ENCODE measurements around the gene SUN5.
"Not testable (repeated sequence)": the region's sequence is repeated elsewhere in the genome, so short reads cannot be mapped to it uniquely, and the experiment has no call there.

The SUN5 gene

DNA sequence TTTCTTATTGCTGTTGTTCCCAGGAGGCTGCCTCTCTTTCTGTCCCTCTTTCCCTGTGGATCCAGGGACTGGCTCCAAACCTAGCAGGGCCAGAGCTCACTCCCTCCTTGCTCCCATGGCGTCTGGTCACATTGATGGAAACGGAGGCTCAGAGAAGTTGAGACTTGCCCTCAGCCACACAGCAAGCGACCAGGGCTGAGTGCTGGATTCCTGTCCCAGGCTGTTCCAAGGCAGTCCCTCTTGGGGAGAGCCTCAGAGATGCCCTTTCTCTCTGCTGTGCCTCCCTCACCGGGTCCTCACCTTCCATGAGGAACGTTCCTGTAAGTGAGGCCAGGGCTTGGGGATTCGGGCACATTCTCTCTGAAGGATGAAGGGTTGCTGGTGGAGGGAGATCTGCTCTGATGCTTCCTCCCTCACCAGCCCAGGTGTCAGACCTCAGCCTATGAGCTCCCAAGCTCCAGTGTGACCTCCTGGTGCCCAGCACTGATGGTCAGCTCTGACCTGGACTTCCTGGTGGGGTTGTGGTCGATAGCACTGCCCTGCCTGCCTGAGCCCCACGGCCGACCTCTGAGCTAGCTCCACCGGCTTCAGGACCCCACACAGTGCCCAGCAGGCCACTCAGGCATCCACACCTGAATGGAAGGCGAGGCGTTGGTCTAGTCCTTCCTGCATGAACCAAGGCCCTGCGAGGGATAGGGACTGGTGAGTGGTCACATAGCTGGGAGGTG lies 26.8 kb downstream of the SUN5 start:
- no peak for DNase-seq (ENCODE audit: low read depth)

DNA sequence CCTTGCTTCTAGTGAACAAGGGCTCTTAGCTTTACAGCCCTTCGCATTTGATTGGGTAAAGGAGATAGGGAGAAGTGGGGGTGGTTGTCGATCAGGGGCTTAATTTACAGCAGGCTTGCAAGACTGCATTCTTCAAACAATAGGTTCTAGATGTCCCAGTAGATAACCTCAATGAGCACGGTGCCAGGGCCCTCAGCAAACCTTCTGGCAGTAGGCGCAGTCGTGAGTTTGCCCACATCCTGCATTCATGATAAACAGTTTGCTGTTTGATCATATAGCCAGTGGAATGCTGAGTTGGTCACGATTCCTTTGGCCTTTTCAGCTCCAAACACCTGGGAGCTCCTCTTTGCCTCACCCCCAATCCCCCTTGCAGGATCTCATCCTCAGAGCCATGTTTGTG lies 27.5 kb downstream of the SUN5 start:
- DNase-seq (ENCODE audit: low read depth) = no peak

DNA sequence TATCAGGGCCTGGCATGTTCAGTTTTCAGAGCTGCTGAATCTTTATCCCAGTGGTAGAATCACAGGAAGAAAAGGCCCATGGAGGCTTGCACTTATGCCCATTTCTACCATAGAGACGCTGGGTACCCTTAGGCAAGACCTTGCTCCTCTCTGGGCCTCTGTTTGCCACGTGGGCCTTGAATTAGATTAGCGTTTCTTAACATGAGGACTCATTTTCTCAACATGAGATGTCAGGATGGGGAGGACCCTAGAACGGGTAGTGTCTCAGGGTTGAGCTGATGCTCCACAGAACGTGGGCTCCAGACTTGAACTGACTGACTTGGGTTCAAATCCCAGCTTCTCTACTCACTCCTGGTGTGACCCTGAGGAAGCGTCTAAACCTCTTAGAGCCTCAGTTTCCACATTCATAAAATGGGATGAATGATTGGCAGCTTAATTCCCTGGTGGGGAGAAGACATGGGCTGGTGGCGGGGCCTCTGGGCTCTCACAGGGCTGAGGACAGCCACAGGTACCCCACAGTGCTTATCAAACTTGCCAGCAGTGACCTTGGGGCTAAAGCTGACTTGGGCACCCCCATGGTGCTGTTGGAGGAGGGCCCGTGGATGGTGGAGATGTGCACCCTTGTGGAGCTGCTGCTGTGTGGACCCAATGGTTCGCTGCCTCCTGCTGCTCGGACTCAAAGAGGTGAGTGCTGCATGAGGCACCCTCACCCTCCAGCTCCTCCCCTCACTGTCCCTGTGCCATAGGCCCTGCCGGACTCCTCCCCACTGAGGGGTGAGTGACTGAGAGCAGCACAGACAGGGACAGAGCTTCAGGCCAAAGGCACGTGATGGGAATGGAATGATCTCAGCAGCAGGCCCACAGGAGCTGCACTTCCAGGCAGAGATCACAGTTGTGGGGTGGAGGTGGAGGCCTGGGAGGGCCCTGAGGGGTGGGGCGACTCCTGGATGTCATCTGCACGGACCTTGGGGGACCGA lies 28.2 kb downstream of the SUN5 start:
- no peak for DNase-seq (ENCODE audit: low read depth)

DNA sequence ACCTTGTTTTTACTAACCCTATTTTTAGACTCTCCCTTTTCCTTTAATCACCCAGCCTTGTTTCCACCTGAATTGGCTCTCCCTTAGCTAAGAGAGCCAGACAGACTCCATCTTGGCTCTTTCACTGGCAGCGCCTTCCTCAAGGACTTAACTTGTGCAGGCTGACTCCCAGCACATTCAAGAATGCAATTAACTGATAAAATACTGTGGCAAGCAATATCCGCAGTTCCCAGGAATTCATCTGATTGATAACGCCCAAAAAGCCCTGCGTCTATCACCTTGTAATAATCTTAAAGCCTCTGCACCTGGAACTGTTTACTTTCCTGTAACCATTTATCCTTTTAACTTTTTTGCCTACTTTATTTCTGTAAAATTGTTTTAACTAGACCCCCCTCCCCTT lies 29.1 kb downstream of the SUN5 start:
- DNase-seq (ENCODE audit: low read depth) = not testable (repeated sequence)

DNA sequence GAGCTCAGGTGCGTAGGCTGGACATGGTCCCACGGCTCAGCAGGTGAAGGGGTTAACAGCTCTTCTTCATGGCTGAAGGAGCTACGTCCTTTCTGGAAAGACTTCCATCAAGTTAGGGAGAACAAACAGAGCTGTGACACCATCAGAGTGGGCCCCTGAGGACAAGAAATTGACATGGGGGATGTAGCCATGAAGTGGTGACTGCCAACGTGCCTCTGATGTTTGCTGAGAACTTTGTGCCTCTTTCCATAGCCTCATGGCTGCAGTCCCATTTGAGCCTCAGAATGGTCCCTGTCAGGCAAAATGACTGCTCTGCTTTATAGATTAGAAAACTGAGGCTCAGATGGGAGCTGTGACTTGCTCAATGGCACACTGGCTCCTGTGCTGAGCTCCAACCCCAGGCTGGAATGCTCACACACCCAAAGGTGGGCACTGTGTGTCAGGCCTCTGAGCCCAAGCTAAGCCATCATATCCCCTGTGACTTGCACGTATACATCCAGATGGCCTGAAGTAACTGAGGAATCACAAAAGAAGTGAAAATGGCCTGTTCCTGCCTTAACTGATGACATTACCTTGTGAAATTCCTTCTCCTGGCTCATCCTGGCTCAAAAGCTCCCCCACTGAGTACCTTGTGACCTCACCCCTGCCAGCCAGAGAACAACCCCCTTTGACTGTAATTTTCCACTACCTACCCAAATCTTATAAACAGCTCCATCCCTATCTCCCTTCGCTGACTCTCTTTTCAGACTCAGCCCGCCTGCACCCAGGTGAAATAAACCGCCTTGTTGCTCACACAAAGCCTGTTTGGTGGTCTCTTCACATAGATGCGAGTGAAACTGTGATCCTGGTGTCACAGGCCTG lies 29.8 kb downstream of the SUN5 start:
- not testable (repeated sequence) for DNase-seq (ENCODE audit: low read depth)

DNA sequence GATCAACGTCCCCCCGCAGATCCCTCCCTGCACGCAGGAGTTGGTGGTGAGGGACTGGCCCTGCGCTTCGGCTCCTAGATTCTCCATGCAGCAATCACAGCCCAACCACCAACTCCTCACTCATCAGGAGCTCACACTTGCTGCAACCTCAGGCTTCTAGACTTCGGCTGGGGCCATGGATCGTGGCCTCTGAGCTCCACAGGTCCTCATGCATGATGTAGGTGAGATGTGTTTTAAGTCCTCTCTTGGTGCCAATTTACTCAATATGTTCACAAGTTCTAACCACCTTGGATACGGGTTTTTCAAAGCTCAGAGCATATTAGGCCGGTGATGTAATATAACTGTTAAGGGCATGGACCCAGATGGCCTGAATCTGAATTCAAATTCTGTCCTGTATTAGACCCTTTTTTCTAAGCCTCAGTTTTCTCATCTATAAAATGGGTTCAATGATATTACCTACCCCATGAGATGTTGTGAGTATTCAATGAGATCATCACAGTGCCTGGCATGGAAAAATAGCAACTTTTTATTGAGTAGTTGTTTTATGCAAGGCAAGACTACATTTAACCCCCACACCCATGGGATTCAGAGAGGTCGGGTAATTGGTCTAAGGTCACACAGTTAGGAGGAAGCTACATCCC lies 31.0 kb downstream of the SUN5 start:
- DNase-seq (ENCODE audit: low read depth) = no peak

DNA sequence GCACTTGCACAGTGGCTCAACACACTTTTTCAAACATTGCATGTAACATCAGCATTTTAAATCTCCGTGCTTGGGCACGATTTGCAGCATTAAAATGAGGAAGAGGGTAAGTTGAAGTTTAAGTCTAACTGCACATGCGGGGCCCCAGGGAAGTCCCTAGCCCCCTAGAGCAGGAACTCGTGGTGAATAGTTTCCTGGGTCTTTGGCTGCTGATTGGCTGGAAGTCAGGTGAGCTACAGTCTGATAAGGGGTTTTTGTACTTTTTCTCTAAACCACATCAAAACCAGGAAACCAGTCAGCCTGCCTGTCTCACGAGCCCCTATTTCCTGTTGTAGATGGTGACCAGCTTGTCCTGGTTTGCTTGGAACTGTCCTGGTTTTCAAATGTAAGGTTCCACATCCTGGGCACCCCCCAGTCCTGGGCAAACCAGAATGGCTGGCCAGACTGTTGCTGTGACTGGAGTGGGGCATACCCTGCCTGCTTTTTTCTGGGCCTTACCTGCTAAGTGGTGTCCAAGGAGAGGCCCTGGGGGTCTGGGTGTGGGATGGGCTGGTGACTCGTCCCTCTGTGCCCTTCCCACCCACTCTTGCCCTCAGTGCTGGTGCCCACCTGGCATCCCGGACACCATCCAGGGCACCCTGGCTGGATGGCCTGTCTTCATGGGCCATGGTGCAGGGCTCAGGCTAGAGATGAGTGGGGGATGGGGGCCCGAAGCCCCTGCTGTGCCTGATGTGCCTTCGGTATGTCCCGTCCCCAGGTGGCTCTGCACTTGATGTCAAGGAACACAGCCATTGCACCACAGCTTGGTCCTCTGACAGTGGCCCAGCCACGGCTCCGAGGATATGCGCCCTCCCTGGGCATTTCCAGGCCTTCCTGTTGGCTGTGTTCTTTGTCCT lies 31.8 kb downstream of the SUN5 start:
- DNase-seq (ENCODE audit: low read depth) = peak; percentile 66

DNA sequence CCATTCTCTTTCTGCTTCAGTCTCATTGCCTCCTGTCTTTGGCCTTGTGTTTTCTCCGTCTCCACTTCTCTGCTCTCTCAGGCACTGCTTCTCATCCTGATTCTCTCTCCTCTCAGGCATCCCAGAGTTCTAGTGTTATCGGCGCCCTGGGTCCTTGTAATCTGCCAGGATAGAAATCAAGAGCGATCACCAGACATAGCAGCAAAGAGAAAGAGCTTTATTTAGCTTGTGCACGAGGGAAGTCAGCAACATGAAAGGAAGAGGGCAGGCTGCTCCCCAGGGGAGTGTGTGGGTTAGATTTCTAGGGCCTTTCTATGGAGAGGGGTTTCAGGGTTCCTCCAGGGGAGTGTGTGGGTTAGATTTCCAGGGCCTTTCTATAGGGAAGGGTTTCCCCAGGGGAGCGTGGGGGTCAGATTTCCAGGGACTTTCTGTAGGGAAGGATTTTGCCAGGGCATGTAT lies 32.5 kb downstream of the SUN5 start:
- DNase-seq (ENCODE audit: low read depth) = no peak

DNA sequence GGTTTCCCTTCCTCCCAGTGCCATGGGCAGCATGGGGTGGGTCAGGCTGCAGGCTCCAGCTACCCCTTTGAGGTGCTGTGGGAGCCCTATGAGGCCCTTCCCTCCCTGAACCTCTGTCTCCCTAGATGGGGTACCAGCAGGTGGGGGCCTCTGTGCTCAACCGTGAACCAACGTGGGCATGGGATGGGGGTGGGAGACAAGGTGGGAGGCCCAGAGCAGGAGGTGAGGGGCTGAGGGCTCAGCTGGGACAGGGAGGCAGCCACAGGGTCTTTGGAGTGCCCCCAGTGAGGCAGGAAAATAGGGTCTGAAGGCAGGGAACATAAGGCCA lies 33.3 kb downstream of the SUN5 start:
- no peak for DNase-seq (ENCODE audit: low read depth)

DNA sequence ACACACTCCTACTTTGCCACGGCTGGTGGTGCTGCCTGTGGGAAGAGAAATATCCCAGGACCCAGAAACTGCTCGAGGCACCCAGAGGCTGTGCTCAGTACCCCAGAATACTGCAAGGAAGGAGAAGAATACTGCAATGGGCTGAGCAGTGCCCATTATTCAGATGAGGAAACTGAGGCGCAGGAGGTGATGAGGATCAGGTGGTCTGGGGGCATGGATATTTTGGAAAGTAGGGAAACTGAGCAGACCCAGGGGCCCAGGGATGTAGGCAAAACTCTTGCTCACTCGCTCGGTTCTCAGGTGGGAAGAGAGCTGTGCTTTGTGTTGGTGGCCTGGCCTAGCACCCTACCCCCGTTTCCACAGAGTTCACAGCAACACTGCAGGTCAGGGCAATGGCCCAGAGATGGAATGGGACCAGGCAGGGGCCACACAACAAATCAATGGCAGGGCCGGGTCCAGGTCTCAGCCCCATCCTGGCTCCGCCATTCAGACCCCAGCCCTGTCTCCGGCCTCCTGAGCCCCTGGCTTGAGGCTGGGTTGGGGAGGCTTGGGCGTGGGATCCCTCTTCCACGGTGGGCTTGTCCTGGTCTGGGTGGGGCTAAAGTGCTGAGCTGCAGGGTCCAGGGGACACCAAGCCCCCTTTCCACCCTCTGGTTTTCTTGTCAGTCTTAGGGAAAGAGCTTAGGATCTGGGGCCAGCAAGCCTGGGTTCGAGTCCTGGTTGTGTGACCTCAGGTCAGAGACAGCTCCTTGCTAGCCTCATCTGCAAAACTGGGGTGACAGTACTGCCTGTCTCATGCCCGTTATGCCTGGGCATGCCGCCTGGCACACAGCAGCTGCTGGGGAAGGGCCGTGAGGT lies 33.9 kb downstream of the SUN5 start:
- no peak for DNase-seq (ENCODE audit: low read depth)

DNA sequence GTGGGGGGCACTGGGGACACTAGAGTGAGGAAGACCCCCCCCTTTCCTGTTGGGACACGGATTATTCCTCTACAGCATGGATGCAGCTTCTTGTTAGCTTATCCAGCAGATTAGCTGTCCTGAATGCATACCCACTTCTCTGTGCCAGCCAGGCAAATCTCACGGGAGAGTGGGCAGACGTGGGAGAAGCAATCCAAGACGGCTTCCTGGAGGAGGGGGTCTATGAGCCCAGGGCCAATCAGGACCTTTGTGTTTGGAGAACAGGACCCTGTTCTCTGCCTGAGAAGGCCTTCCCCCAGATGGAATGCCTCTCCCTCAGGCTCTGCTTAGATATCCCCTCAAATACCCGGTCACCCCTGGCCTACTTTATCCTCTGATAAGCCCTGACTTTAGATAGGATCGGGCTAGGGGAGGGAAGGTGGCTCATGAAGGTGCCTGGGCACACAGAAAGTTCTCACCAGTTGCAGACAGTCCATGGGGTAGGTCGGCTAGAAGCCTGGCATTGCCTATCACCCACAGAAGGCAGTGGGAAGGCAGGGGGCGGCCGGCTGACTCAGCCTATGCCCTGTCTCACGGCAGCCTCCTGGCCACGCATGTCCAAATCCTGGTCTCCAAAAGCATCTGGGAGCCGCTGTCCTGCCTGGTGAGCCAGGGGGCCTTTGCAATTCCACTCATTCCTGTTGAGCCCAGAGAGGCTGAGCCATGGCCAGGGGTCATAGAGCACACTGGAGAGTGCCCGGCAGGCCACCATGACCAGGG lies 34.7 kb downstream of the SUN5 start:
- DNase-seq (ENCODE audit: low read depth) = no peak

DNA sequence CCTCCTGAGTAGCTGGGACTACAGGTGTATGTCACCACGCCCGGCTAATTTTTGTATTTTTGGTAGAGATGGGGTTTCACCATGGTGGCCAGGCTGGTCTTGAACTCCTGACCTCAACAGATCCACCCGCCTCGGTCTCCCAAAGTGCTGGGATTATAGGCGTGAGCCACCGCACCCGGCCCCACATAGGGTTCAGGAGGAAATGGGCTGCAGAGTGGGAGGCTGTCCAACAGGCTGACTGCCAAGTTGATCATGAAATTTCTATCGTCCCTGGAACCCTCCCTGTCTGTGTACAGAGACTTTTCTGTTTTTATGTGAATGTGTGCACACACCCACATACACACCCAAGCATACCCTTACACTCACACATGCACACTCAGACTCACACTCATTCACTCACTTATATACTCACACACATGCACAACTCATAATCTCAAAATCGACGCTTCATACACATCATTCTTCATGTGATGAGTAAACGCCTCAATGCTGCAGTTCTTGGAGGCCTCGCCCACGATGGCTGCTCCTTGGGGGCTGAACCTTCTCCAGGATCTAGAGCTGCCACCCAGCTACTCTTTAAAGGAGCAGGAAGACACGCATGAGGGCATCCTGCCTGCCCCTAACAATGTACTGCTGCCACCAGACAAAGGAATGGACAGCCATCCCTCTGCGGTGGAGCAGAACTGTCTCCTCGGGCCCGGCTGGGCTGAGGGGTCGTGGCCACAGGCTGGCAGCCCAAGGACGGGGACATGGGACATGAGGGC lies 35.6 kb downstream of the SUN5 start:
- no peak for DNase-seq (ENCODE audit: low read depth)

DNA sequence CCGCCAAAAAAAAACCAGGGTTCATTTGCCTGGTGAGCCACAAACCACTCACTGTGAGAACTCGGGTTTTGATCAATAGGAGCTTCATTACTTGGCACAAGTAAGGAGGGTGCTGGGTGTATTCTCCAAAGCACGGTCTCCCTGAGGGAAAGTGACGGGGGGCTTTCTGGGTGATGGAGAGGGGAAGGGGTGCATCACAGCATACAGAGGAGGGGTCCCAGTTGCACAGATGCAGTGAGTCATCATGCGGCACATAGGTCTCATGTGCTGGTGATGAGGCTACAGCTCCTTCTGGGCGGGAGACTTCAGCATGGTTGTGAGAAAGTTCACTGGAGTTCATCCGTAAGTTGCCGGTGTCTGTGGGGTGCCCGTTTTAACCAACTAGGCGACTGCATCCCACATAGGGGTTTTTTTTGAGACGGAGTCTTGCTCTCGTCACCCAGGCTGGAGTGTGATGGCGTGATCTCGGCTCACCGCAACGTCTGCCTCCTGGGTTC lies 36.2 kb downstream of the SUN5 start:
- no peak for DNase-seq (ENCODE audit: low read depth)

DNA sequence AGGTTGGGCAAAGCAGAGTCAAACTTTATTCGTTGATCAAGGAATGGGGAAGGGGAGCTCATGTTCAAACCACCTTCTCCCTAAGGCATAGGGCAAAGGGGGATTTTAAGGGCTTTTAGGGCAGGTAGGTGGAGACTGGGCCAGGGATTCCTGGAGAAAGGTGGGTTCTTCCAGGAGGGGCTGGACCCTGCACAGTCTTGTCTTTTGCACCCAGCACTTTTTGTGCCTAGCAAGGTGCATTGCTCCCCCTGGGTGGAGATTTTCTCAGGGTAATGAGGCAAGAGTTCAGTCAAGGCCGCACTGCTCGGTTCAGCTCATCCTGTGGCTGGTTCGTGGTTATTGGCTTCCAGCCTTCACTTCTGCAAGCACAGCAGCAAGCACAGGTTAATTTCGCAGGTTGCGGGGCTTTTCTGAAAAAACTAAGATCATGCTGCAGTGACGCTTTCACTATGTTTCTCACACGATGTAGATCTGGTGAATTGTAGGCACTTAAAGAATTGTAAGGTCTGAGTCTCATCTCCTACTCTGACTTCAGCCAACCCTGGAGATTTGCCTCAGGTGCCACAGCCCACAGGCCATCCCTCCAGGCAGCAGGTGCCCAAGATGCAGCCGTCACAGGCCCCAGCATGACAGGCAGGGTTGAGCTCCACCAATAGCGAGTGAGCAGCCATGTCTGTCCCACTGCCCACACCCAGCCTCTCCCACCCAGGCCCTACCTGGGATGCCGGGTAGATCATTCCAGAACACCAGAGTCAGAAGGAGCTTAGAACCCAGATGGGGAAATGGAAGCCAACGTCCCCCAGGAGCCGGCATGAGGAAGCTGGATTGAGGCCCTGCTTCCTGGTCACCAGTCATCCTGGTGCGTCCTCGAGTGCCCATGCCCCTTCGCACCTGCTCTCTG lies 37.1 kb downstream of the SUN5 start:
- no peak for DNase-seq (ENCODE audit: low read depth)

DNA sequence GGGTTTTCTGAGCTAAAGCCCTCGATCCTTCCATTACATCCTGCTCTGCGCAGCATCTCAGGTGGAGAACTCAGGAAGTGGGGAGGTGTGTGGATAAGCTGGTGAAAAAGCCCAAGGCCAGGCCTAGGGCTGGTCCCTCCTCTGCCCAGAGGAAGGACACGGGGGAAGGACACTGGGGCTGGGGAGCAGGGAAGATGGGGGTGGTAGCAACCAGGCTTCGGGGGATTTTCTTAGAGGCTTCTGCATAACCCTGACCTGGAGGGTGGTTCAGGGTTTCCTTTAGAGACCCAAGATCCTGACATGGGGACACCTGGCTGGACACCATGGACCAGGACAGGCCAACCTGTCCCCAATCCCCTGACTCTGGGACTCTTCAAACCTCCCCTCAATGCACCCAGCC lies 37.9 kb downstream of the SUN5 start:
- no peak for DNase-seq (ENCODE audit: low read depth)

DNA sequence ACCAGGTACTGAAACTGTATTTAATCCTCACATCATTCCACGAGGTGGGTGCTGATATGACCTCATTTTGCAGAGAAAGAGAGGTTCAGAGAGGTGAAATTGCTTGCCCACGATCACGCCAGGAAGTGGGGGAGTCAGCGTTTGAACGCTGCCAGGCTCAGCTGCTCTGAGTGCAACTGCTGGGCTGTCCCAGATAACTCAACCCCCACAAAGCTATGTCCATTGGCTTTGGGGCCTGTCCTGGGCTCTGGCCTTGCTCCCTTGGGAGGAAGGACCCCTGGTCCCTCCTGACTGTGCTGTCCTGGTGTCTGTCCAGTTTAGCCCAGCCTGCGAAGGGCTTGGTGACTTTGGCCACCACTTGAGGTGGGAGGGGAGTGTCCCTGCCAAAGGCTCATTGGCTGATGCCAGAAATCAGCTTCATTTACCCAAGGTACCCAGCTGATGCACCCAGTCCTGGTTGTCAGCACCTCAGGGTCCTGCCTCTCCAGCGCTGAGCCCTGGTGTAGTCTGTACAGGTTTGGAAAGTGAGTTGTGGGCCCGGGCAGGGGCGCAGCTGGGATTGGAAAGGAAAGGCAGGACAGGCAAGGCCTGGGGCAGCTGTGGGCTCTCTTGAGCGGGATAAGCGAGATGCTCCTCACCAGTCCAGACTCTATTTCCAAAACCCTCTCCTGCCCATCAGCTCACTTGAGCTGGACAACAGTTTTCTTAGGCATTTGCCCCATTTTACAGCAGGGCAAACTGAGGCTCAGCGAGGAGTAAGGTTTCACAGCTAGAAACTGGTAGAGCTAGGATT lies 38.5 kb downstream of the SUN5 start:
- DNase-seq (ENCODE audit: low read depth) = no peak

Measured in activated T-cell treated with anti-CD3 and anti-CD28 coated beads for 48 hours (primary cell).